T47D (cell line): ENCODE data around the gene TPPP.
"Not testable (repeated sequence)": the region's sequence is repeated elsewhere in the genome, so short reads cannot be mapped to it uniquely, and the experiment has no call there.

Experiments used
- DNase-seq, 2 experiments: peaks; one replicate each; pipeline versions ENCODE4 v3.0.0 to v3.0.0-alpha.2; 2011 to 2012; ENCODE audit warnings: low read depth in 1 of 2, low spot score in 1 of 2
- JUND ChIP-seq: IDR thresholded peaks from 2 replicates; pipeline ENCODE4 v1.6.1; 2012; ENCODE audit warnings: low read depth
- in situ Hi-C: cut with HindIII; loops from 2 replicates; pipeline ENCODE4 v1.10.0; 2016; ENCODE audit warnings: low sequenced_read_pairs, low pct_unique_long_range_greater_than_20kb

TPPP gene

DNA sequence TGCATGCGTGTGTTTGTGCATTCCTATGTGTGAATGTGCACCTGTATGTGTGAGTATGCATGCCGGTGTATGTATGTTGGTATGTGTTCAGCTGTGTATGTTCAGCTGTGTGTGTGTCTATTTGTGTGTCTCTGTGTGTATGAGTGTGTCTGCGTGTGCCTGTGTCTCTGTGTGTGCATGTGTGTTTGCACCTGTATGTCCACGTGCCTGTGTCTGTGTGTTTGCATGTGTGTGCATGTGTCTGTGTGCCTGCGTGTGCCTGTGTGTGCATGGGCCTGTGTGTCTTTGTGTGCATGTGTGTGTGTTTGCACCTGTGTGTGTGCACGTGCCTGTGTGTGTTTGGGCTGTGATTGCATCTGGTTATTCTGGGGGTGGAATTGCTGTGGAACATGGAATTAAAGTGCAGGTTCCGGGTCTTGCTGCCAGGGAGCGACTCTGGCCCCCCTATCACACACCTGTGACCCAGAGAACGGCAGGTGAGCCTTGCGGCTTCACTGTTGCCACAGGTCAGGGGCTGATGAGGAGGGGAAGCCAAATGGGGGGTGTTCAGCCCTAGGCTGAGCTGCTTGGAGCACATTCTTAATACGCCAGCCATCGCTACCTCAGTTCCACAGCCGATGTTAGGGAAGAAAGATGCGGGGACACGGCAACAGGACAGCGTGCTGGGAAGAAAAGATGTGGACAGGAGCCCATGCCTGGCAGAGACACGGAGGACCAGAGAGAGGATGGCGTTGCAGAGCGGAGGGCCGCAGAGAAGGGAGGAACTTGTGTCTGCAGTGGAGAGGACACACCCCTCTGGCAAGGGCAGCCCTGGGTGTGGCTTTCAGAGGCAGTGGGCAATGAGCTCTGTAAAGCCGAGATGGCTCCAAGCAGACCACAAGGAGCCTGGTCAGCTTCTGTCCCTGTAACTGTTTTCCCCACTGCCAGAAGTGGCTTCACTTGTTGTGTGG, 3.9 kb upstream of the TPPP start:
- DNase-seq, in situ Hi-C loops: not testable (repeated sequence)

- in situ Hi-C loops, DNase-seq: not testable (repeated sequence)
These were observed 3.0 kb upstream of the TPPP start for GRCh38 chr5:696191-696590.

DNA sequence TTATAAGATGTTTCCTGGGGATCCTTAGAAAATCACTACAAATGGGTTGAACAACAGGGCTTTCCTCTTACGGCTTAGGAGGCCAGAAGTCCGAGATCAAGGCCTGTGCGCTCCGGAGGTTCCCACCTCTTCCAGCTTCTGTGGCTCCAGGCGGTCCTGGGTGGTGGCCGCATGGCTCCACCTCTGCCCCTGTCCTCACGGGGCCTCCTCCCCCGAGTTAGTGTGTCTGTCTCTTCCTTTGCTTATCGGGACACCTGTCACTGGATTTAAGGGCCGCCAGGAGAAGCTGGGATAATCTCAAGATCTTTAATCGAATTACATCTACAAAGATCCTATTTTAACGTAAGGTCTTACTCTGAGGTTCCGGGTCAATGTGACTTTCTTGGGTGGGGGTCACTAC, 2.3 kb upstream of the TPPP start:
- DNase-seq, in situ Hi-C loops: not testable (repeated sequence)

GRCh38 chr5:694042-694431, 885 bp upstream of the TPPP start:
- DNase-seq, in situ Hi-C loops: not testable (repeated sequence)

DNA sequence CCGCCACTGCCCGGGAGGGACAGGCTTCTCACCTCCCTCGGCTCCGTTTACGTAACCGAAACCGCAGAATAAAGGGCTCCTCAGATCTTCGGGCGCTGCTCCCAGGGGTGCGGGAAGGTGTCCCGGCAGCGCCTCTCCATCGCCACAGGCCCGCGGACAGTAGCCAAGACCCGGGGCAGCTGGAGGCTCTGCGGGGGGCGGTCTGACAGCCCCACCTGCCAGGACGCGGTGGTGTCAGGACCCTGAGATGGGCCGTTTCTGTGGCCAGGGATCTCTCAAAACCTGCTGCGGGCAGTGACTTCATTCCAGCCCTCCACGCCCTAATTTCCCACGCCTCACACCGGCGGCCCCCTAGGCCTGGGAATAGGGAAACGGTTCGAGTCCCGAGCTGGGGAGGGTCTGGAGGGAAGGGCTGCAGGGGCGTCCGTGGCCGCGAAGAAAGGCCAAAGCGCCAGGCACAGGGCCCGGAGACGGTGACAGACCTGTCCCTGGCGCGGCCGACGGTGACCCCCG, 567 bp downstream of the TPPP start:
- in situ Hi-C loops, DNase-seq: not testable (repeated sequence)

- in situ Hi-C loops = no loop called here
These were observed 1.2 kb downstream of the TPPP start for GRCh38 chr5:691817-692528.

GRCh38 chr5:691049-691448, 2.1 kb downstream of the TPPP start:
- in situ Hi-C loops, DNase-seq: not testable (repeated sequence)

More at GRCh38 chr5:691817-692528, 1.2 kb downstream of the TPPP start:
- no peak for TF ChIP-seq JUND
- DNase-seq = no peak

- DNase-seq, in situ Hi-C loops: not testable (repeated sequence)
These were observed 2.9 kb downstream of the TPPP start for GRCh38 chr5:690293-690692.

GRCh38 chr5:688348-689010, 4.7 kb downstream of the TPPP start:
- in situ Hi-C loops, DNase-seq: not testable (repeated sequence)

DNA sequence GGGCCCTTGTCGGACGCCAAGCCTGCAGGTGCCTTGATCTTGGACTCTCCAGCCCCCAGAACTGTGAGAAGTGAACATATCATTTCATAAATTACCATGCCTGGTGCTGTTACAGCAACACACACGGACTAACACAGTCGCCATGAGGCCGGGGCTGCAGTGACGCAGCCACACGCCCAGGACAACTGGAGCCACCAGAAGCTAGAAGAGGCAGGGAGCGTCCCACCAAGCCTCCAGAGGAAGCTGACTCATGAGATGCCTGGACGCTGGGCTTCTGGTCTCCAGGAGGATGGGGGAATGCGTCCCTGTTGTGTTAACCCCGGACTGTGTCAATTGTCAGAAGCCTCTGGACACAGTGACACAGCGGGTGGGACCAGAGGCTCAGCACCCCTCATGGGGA, 6.2 kb downstream of the TPPP start:
- in situ Hi-C loops, DNase-seq: not testable (repeated sequence)

DNA sequence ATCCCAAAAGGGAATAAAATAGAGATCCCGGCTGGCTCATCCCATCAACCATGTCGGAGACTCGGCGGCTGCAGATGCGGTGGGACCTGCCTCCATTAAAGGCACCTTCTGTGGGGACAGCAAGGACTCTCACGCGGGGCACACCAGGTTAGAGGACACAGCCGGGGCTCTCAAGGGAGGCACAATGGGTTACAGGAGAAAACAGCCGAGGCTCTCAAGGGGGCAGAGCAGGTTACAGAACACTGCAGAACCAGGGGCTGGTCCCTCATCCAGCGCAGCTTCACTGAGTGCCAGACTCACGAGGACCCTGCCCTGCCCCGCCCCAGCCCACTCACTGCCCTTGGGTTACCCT, 7.0 kb downstream of the TPPP start:
- in situ Hi-C loops, DNase-seq: not testable (repeated sequence)

DNA sequence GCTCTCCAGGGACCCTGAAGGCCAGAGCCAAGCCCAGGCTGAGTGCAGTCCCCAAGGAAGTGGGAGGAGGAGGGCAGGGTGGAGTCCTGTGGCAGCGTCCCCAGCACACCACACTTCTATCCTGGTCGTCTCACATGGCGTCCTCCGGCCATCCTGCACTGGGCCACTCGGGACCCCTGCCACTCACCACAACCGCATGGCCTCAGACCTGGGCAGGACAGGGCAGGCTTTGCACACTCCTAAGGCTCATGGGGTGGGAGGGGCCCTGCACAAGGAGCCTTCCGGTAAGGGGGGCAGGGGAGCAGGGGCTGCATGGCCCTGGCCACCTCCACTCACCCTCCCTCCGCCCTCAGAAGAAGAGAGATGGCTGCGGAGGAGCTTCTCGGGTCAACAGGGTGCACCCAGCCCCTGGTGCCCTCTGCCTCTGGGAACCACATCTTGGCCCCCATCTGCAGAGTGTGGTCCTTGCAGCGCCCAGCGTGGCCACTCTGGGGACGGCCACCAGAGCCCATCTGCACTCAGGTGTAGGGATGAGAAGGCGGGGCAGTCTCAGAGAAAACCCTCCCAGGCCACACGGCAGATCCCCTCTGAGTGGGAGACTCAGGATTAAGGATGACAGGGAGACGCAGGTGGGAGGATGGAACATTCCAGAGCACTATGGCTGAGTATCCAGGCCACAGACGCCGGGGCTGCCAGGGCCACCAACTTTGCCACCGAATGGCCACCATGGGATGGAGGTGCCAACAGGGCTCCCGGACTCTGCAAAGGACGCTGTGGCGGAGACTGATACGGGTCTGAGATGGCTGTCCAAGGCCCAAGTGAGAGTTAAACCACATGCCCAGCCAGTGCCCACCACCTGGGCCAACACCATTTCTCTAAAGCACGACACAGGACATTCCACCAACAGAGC, 7.6 kb downstream of the TPPP start:
- in situ Hi-C loops = no loop called here
- no peak for DNase-seq
- no peak for TF ChIP-seq JUND
